ENCODE measurements around the gene RDX.

DNA sequence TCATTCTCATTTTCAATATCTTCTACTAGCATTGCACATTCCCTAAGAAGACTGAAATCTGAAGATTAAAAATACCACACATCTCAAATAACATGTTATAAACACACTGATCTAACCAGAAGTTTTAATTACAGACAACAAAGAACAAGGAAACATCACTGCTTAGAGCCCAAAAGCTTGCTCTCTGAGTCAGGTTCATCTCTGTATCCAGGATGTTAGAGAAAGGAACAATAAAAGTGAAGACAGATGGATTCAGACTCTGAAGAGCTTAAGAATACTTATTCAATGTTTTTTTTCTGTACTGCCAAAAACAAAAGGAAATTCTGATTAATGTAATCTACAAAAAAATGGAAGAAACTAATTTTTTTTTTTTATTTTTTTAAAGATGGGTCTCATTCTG is 16.5 kb downstream of the RDX start:
- TF ChIP-seq, protein P1, sequence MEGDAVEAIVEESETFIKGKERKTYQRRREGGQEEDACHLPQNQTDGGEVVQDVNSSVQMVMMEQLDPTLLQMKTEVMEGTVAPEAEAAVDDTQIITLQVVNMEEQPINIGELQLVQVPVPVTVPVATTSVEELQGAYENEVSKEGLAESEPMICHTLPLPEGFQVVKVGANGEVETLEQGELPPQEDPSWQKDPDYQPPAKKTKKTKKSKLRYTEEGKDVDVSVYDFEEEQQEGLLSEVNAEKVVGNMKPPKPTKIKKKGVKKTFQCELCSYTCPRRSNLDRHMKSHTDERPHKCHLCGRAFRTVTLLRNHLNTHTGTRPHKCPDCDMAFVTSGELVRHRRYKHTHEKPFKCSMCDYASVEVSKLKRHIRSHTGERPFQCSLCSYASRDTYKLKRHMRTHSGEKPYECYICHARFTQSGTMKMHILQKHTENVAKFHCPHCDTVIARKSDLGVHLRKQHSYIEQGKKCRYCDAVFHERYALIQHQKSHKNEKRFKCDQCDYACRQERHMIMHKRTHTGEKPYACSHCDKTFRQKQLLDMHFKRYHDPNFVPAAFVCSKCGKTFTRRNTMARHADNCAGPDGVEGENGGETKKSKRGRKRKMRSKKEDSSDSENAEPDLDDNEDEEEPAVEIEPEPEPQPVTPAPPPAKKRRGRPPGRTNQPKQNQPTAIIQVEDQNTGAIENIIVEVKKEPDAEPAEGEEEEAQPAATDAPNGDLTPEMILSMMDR (IDR thresholded peaks at IDR 0.05), result no peak
- TF ChIP-seq POLR2A (IDR thresholded peaks at IDR 0.05), result no peak

Data from esophagus squamous epithelium (tissue), 4 donors.